Immature natural killer cell (primary cell): Measurements from ENCODE around the gene ZBTB7A. TPM values are rescaled to one million over a fixed set of nuclear protein-coding genes. Genes with fewer than 3 reads are reported as not detected.
A peak's percentile ranks its signal among the peaks of the same experiment; 100 is the strongest.

Experiments
- DNase-seq, 3 donors: peaks; one replicate each; pipeline ENCODE4 v3.0.0; 2022; ENCODE audit warnings: mixed read lengths in 1 of 3
- H3K27ac Mint-ChIP-seq, 6 donors: one replicate each; pipeline ENCODE4 v1.8.0; 2020; ENCODE audit warnings: mixed read lengths in 6 of 6, mild to moderate bottlenecking in 5 of 6, inconsistent platforms in 4 of 6, moderate library complexity in 3 of 6
- H3K27me3 Mint-ChIP-seq, 3 donors: one replicate each; pipeline ENCODE4 v1.8.0; 2020 to 2021; ENCODE audit warnings: low read depth in 3 of 3, mild to moderate bottlenecking in 3 of 3, mixed read lengths in 3 of 3, moderate library complexity in 3 of 3, inconsistent platforms in 1 of 3
- H3K36me3 Mint-ChIP-seq, 3 donors: one replicate each; pipeline ENCODE4 v1.8.0; 2020; ENCODE audit warnings: mixed read lengths in 3 of 3, inconsistent platforms in 2 of 3, mild to moderate bottlenecking in 2 of 3
- H3K4me1 Mint-ChIP-seq, 2 donors: one replicate each; pipeline ENCODE4 v1.8.0; 2020; ENCODE audit warnings: inconsistent platforms in 2 of 2, mild to moderate bottlenecking in 2 of 2, mixed read lengths in 2 of 2, moderate library complexity in 1 of 2
- H3K4me3 Mint-ChIP-seq, 5 donors: one replicate each; pipeline ENCODE4 v1.8.0; 2020; ENCODE audit warnings: mild to moderate bottlenecking in 5 of 5, mixed read lengths in 5 of 5, inconsistent platforms in 3 of 5, moderate library complexity in 3 of 5
- H3K9me3 Mint-ChIP-seq, 6 donors: one replicate each; pipeline ENCODE4 v1.8.0; 2020; ENCODE audit warnings: mild to moderate bottlenecking in 6 of 6, mixed read lengths in 6 of 6, inconsistent platforms in 4 of 6, moderate library complexity in 3 of 6
- polyA plus RNA-seq, 3 donors: library from polyadenylated mRNA; unstranded; fragments of 300-500 nt; fragmentation: Illumina TruSeq; gene quantifications; one replicate each; pipeline ENCODE4 v1.2.3, GENCODE V29; 2021

Gene ZBTB7A
- polyA plus RNA-seq, 3 donors from 2014 or later, result 10.2 to 62.3 (median 29.0) TPM

DNA sequence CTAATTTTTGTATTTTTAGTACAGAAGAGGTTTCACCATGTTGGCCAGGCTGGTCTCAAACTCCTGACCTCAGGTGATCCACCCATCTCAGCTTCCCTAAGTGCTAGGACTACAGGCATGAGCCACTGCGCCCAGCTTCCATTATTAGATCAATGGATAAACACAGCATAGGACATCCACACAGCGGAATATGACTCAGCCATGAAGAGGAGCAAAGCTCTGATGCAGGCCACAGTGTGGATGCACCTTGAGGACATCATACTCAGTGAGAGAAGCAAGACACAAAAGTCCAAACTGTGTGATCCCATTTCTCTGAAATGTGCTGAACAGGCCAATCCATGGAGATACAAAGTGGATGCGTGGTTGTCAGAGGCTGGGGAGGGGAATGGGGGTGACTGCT, 4.9 kb upstream of the ZBTB7A start:
- no peak for DNase-seq
- Mint-ChIP-seq H3K27me3 (peaks cover 3 to 7% (median 7%) of the 10 kb centered on the region in 3 donors), H3K36me3 (no peaks in the 10 kb centered on the region), H3K4me3 (no peak overlapping the region), H3K9me3 (no peaks in the 10 kb centered on the region), H3K27ac (peak overlapping the region in 1 of 6 donors; percentile 55), H3K4me1 (peaks cover 28 to 29% of the 10 kb centered on the region in 2 donors)

DNA sequence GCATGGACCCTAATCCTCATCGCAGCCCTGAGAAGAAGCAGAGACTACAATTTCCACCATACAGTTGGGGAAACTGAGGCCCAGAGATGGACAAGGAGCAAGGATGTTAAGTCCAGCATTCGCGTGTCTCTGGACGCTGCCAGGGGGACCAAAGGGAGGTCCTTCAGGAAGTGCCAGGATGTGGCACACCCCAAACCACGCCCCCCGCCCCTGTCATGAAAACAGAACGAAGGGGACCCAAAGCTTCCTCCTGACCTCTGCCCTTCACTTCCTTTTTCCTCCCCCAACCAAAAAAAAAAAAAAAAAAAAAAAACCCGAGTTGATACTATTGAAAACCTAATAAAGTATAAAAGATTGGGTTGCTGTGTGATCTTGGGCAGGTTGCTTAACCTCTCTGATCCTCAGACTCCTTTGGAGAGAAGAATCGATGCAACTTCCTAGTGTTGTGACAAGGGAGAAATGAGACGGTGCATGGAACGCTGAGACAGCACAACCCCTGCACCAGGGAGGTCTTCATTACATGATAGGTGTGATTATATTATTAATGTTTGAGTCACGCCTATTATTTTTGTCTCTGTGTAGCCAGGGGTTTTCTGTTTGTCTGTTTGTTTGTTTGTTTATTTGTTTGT, 2.7 kb upstream of the ZBTB7A start:
- no peak for DNase-seq
- Mint-ChIP-seq H3K9me3 (no peaks in the 10 kb centered on the region), H3K27me3 (peaks cover 4 to 10% (median 5%) of the 10 kb centered on the region in 3 donors), H3K4me1 (peaks cover 19 to 21% of the 10 kb centered on the region in 2 donors), H3K4me3 (peak overlapping the region; percentile 51 to 88 (median 85)), H3K36me3 (no peaks in the 10 kb centered on the region), H3K27ac (peak overlapping the region; percentile 56 to 91 (median 80))

DNA sequence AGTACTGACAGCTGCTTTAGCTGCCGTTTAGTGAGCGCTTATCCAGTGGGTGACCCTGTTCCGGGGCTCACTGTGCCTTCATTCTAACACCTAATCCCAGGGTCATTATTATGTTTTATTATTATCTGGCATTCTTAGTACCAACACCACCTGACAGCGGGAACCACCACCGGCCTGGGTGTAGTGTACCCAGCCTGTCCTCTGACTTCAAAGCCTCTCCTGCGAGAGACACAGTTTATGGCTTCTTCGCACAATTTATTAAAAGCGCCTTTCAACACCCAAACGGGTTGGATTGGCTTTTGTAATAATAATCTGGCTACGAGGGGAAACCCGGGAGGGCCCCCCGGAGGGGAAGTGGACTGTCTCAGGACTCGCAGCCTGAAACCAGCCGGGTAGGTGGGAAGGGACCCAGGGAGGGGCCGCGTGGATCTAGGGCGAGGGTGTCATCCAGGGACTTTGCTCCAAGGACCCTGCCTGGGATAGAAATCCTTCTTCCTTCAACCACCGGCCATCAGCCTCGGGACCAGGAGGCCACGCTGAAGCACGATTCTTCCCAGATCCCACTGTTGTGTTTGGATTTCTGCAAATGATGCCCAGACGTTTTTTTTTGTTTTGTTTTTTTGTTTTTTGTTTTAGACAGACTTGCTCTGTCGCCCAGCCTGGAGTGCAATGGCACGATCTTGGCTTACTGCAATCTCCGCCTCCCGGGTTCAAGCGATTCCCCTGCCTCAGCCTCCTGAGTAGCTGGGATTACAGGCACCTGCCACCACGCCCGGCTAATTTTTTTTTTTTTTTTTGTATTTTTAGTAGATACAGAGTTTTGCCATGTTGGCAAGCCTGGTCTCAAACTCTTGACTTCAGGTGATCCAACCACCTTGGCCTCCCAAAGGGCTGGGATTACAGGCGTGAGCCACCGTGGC, 1.6 kb upstream of the ZBTB7A start:
- Mint-ChIP-seq H3K27me3 (peaks cover 4 to 14% (median 8%) of the 10 kb centered on the region in 3 donors), H3K36me3 (peaks cover 0 to 3% (median 0%) of the 10 kb centered on the region in 3 donors), H3K9me3 (no peaks in the 10 kb centered on the region), H3K4me1 (peaks cover 27 to 28% of the 10 kb centered on the region in 2 donors), H3K27ac (peak overlapping the region; percentile 87 to 92 (median 91)), H3K4me3 (peak overlapping the region; percentile 84 to 88 (median 87))
- DNase-seq, result no peak

DNA sequence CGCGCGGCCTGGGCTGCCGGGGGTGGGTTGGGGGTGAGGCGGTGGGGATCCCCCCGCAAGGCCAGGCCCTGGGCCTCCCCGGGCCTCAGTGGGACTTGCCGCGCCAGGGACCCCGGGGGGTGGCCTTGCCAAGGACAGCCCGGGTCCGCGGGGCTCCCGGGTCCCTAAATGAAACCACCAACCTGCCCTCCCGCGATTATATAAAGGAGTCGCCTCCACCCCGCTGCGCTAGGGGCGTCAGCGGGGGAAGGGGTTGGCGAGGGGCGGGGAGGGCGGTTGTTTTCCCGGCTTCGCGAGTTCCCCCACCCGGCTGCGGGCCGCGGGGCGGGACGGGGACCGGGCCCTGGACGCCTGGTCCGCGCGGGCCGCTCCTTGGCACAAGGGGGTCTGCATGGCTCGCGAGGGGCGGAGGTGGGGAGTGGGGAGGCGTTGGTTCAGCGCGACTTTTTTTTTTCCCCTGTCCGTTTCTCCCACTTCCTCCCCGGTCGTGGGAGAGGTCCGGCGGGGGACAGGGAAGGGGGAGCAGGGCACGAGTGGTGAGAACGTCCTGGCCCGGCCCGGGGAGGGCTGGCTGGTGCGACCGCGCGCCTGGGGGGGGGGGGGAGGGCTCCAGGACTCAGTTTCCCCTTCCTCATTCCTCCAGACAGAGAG, 822 bp upstream of the ZBTB7A start:
- Mint-ChIP-seq H3K9me3 (no peaks in the 10 kb centered on the region), H3K27ac (peak overlapping the region; percentile 87 to 92 (median 91))

DNA sequence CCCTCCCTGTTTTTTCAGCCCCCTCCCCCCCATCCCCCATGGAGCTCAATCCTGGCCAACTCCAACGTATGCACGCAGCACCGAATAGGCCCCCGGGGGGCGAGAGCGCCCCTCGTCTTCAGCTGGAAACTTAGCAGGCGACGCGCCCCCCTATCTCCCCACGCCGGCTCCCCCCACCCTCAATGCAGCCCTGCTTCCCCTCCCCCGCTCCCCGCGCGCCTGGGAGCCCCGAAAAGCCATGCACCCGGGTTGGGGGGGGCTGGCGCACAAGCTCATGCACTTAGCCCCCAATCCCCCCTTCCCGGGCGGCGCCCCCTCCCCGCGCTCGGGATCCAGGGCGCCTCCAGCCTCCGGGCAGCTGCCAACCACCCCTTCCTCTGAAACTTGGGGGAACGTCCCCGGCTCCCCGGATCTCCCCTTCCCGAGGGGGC, 508 bp downstream of the ZBTB7A start:
- H3K36me3 Mint-ChIP-seq, result peaks cover 0 to 3% (median 0%) of the 10 kb centered on the region in 3 donors
- peak overlapping the region; percentile 54 to 82 (median 66) for H3K4me3 Mint-ChIP-seq
- peaks cover 1 to 16% (median 8%) of the 10 kb centered on the region in 3 donors for H3K27me3 Mint-ChIP-seq
- DNase-seq, result no peak
- no peaks in the 10 kb centered on the region for H3K9me3 Mint-ChIP-seq
- peaks cover 35 to 45% of the 10 kb centered on the region in 2 donors for H3K4me1 Mint-ChIP-seq
- peak overlapping the region in 3 of 6 donors; percentile 45 to 83 (median 61) for H3K27ac Mint-ChIP-seq

More for the DNA sequence above, 822 bp upstream of the ZBTB7A start:
- Mint-ChIP-seq H3K27me3 (peaks cover 4 to 16% (median 8%) of the 10 kb centered on the region in 3 donors), H3K4me1 (peaks cover 31 to 35% of the 10 kb centered on the region in 2 donors), H3K4me3 (peak overlapping the region; percentile 84 to 88 (median 87)), H3K36me3 (peaks cover 0 to 3% (median 0%) of the 10 kb centered on the region in 3 donors)
- DNase-seq, result peak in 1 of 3 donors; percentile 61

DNA sequence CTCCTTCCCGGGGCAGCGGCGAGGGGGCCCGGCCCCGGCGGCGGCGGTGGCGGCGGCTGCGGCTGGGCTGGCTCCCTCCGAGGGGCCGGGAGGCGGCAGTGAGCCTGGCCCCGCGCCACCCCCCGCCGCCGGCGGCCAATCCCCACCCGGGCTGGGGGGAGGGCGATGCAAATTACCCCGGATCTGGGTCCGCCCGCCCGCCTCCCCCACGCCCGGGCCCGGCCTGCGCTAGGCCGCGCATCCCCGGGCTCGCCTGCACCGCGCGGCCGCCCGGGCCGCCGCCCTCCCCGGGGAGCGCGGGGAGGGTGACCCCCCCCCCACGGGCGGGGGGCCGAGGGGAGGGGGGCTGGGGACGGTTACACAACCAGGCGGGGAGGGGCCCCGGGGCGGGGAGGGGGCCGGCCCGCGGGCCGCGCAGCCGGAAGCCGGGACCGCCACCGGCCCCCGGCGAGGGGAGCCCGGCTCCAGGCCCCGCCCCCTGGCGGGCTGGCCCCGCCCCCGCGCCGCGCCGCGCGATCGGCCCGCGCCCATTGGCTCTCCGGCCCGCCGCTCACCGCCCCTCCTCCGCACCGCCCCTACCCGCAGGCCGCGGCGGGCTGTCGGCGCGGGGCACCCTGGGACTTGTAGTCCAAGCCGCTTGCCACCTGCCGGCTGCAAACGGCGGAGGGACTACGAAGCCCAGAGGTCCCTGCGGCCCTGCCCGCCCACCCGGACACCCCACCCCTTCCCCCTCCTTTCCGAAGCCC, 1.1 kb downstream of the ZBTB7A start:
- peak overlapping the region in 2 of 6 donors; percentile 45 to 61 for H3K27ac Mint-ChIP-seq
- H3K27me3 Mint-ChIP-seq, result peaks cover 1 to 16% (median 8%) of the 10 kb centered on the region in 3 donors
- H3K4me1 Mint-ChIP-seq, result peaks cover 35 to 49% of the 10 kb centered on the region in 2 donors

DNA sequence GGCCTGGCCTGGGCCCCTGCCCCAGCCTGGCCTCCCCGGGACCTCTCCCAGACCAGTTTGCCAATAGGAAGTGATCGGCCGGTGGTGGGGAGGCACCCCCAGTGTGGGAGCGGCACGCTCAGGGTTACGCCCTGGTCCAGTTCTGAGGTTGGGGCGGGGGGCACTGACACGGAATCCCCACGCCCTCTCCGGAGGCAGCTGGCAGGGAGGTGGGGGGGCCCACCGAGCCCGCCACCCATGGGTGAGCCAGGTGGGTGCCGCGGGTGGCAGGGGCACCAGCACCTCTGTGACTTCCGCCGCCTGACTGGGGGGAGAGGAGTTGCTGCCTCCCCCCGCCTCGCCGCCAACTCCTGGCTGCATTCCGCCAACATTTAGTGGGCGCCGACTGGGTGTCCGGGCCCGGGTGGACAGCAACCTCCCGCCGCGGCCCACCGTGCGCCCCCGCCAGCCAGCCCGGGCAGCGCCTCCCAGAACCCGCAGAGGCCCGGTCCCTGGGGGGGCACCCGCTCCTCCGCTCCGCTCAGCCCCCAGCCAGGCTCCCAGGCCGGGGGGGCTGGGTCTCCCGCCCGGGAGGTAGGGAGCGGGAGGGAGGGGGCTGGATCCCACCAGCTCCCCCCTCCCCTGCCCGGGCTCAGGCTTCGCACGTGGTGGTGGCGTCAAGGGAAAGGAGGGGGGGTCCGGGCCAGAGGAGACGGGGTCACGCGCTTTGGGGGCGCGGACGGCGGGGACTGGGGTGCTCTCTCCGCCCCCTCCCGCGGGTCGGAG, 2.0 kb downstream of the ZBTB7A start:
- peak; percentile 68 to 75 (median 72) for DNase-seq
- Mint-ChIP-seq H3K4me1 (peaks cover 39 to 53% of the 10 kb centered on the region in 2 donors), H3K36me3 (peaks cover 0 to 3% (median 0%) of the 10 kb centered on the region in 3 donors), H3K27me3 (peaks cover 1 to 21% (median 12%) of the 10 kb centered on the region in 3 donors), H3K27ac (peak overlapping the region in 5 of 6 donors; percentile 40 to 91 (median 53)), H3K4me3 (peak overlapping the region; percentile 32 to 91 (median 86)), H3K9me3 (no peaks in the 10 kb centered on the region)

More for the DNA sequence above, 1.1 kb downstream of the ZBTB7A start:
- H3K9me3 Mint-ChIP-seq, result no peaks in the 10 kb centered on the region
- H3K4me3 Mint-ChIP-seq, result peak overlapping the region; percentile 54 to 82 (median 66)
- DNase-seq, result peak; percentile 98 to 99 (median 99)
- peaks cover 0 to 3% (median 0%) of the 10 kb centered on the region in 3 donors for H3K36me3 Mint-ChIP-seq

DNA sequence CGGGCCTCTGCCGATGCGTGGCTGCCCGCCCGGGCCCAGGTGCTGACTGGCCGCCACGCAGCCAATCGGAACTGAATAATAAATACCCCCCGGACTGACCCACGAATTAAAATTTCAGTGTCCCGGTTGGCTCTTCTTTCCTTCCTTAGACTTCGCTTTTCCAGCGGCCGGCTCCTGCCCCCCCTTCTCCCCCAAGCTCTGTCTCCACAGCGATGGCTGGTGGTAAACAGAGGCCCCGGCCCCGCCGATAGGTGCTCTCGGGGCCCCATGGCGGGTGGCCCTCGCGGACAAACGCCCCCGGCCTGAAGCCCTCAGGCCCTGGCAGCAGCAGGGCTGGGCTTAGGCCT, 2.6 kb downstream of the ZBTB7A start:
- H3K27me3 Mint-ChIP-seq, result peaks cover 1 to 23% (median 12%) of the 10 kb centered on the region in 3 donors

DNA sequence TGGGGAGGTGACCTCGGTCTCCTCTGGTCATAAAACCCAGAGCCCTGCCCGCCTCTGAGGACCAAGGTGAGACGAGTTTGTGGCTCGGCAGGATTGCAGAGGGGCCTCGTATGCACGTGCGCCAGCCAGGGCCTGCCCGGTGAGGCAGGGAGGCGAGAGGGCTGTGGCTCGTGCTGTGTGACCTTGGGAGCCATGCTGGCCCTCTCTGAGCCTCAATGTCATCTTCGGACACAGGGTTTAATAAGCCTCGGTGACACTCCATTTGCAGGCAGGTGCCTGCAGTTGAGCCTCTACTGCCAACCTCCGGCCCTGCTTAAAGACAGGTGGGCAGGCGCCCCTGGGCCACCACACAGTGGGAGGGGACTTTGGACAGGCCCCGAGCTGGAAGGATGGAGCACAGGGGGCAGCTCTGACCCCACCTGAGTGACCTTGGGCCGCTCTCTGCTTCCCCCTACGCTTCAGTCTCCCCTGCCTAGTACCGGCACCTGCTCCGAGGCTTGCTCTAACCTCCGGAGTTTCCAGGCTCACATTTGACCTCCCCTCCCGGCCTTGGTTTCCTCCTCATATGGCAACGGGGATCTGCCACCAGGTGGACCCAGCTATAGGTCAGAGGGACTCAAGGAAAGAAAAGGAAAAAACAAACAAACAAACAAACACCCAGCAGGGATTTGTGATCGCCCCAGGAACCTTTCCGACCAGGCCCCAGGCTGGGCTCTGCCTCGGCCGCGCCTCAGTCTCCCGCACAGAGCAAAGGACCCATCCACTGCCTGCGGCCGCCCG, 3.1 kb downstream of the ZBTB7A start:
- H3K27me3 Mint-ChIP-seq, result peaks cover 1 to 23% (median 12%) of the 10 kb centered on the region in 3 donors
- no peaks in the 10 kb centered on the region for H3K9me3 Mint-ChIP-seq
- peaks cover 0 to 3% (median 0%) of the 10 kb centered on the region in 3 donors for H3K36me3 Mint-ChIP-seq
- no peak for DNase-seq
- peak overlapping the region; percentile 86 to 92 (median 89) for H3K4me3 Mint-ChIP-seq
- H3K27ac Mint-ChIP-seq, result peak overlapping the region; percentile 82 to 96 (median 91)
- peaks cover 28 to 47% of the 10 kb centered on the region in 2 donors for H3K4me1 Mint-ChIP-seq

More for the DNA sequence above, 2.6 kb downstream of the ZBTB7A start:
- no peaks in the 10 kb centered on the region for H3K9me3 Mint-ChIP-seq
- H3K27ac Mint-ChIP-seq, result peak overlapping the region in 5 of 6 donors; percentile 82 to 96 (median 91)
- no peak for DNase-seq
- H3K4me3 Mint-ChIP-seq, result peak overlapping the region; percentile 86 to 92 (median 89)
- peaks cover 33 to 51% of the 10 kb centered on the region in 2 donors for H3K4me1 Mint-ChIP-seq
- H3K36me3 Mint-ChIP-seq, result peaks cover 0 to 3% (median 0%) of the 10 kb centered on the region in 3 donors

DNA sequence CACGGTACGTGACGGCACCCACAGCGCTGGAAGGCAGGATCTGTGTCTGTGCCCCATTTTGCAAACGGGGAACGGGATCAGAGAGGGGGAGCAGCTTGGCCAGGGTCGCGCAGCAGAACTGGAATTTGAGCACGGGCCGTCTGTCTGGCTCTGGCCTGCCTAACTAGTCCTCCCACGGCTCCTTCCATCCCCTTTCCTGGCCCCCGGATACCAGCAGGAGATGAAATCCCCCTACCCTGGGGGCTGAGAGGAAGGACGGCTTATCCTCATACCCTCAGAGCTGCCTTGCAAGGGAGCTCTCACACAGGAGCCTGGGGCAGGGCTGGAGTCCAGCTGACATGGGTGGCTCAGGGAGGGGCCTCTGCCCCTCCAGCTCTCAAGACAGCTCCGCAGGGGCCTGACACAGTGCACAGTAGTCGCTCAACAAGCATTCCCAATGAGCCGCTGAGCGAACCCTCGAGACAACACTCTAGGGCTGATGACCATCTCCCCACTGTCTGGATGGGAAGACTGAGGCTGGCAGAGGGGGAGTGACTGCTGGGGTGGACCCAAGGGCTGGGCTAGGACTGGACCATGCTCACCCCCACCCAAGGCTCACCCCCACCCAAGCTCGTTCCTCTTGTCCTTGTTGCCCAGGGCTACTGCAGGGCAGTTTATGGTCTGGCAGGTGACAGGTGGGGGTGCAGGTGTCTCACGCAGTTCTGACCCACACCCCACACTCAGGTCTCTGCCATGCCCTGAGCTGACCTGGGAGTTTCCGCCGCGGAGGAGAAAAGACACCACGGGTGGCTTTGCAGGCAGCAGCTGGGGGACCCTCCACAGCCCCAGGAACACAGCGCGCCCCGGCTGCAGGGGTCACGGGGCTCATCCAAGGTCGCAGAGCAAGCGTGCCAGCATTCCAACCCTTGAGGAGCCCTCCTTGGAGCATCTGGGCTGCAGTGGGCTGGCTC, 4.0 kb downstream of the ZBTB7A start:
- no peak for DNase-seq
- H3K9me3 Mint-ChIP-seq, result no peaks in the 10 kb centered on the region
- H3K27ac Mint-ChIP-seq, result peak overlapping the region in 4 of 6 donors; percentile 49 to 91 (median 64)
- H3K4me3 Mint-ChIP-seq, result peak overlapping the region; percentile 44 to 92 (median 86)
- peaks cover 0 to 3% (median 0%) of the 10 kb centered on the region in 3 donors for H3K36me3 Mint-ChIP-seq
- H3K4me1 Mint-ChIP-seq, result peaks cover 23 to 46% of the 10 kb centered on the region in 2 donors
- peaks cover 4 to 24% (median 12%) of the 10 kb centered on the region in 3 donors for H3K27me3 Mint-ChIP-seq
